Ascending aorta (tissue), 2 donors: ENCODE measurements around the gene PIGBOS1. TPM values are rescaled to one million over a fixed set of nuclear protein-coding genes. Genes with fewer than 3 reads are reported as not detected.
"Not testable (repeated sequence)": the region's sequence is repeated elsewhere in the genome, so short reads cannot be mapped to it uniquely, and the experiment has no call there.

Experiments
- DNase-seq, 2 donors: peaks; one replicate each; pipeline ENCODE4 v3.0.0-alpha.2; 2019; ENCODE audit warnings: low spot score in 2 of 2
- H3K27ac ChIP-seq, 2 donors: fragments of 200-600 bp; sonication (generic); one replicate each; pipeline ENCODE4 v1.5.1; 2016 to 2017; ENCODE audit warnings: mild to moderate bottlenecking in 1 of 2
- H3K27me3 ChIP-seq: fragments of 200-600 bp; sonication (generic); one replicate; pipeline ENCODE4 v1.5.1; 2017
- H3K36me3 ChIP-seq, 2 donors: fragments of 200-600 bp; sonication (generic); one replicate each; pipeline ENCODE4 v1.5.1; 2016
- H3K4me1 ChIP-seq, 2 donors: fragments of 200-600 bp; sonication (generic); one replicate each; pipeline ENCODE4 v1.5.1; 2016 to 2017; ENCODE audit warnings: mild to moderate bottlenecking in 1 of 2
- H3K4me3 ChIP-seq, 2 donors: fragments of 200-600 bp; sonication (generic); one replicate each; pipeline ENCODE4 v1.5.1; 2016 to 2017; ENCODE audit warnings: mild to moderate bottlenecking in 1 of 2
- H3K9me3 ChIP-seq, 2 donors: fragments of 200-600 bp; sonication (generic); one replicate each; pipeline ENCODE4 v1.5.1; 2016
- CTCF ChIP-seq, 3 experiments: fragments of 200-600 bp in 2 of 3; fragments of 450-650 bp in 1 of 3; sonication (generic) in 2 of 3; IDR thresholded peaks; one replicate each; pipeline ENCODE4 v1.5.1; 2016 to 2019; ENCODE audit warnings: antibody characterized with exemption in 3 of 3, mild to moderate bottlenecking in 1 of 3, moderate library complexity in 1 of 3
- intact Hi-C: fragments of 100-400 bp; cut with DNase I; formaldehyde crosslinking; loops from one replicate; pipeline ENCODE4 v1.15.1; 2023
- total RNA-seq: library from RNA; depleted of rRNA; stranded (reverse); fragments of >200 nt; gene quantifications from one replicate; pipeline ENCODE4 v1.1.0, GENCODE V29; 2016

Gene PIGBOS1
- total RNA-seq, 1 donor from 2014 or later = 4.7 TPM

DNA sequence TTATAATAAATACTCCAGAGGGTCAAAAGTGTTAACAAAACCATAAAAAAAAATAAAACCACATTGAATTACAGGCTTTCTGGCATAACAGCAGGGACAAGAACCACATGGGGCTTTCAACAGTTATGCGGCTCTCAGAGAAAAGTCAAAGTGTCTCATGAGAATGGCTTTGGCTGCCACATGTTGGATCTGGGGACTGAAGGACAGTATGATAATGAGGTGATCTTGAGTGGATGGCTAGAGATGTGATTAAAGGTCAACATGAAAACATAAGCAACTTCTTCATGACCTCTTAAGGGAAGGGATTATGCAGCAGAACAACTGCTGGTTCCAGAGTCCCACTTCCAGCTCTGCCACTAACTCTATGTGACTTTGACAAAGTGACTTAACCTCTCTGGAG lies 34.5 kb downstream of the PIGBOS1 start:
- Histone ChIP-seq H3K9me3 (no peaks in the 10 kb centered on the region), H3K27ac (no peak overlapping the region), H3K27me3 (no peaks in the 10 kb centered on the region), H3K4me1 (peaks cover 3 to 32% of the 10 kb centered on the region in 2 donors), H3K4me3 (no peak overlapping the region), H3K36me3 (no peaks in the 10 kb centered on the region)
- intact Hi-C loops = no loop called here
- TF ChIP-seq CTCF (IDR thresholded peaks at IDR 0.05) = no peak
- no peak for DNase-seq

DNA sequence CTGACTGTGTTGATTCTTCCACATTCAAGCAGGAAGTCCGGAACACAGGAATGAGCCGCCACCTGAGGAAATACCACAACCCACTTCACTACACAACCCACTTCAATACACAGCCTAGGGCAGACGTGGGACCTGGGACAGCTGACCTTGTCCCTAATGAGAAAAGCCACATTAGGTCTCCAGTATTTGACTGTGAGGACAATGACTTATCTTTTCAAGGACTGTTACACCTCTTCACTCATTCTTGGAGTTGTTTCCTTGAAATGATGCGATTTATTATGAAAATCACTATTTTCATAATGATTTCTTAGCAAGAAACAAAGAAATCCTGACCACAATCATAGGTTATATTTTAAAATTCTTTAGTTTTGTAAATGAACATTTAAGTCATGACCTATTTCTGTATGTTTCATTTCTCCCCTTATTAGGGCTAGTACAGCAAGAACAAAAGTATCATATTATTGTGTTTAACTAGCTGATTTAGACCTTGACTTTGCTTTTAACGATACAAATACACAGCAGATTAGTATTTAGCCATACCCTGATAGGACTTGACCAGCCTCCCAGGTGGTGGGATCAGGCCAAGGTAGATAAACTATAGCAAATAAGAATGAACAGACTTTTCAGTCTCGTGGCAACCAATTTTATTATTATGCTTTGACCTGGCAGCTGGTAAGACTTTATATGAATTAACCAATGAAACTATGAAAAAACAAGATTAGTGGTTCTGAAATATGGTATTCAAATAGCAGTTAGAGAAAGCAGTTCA lies 35.4 kb downstream of the PIGBOS1 start:
- Histone ChIP-seq H3K9me3 (no peaks in the 10 kb centered on the region), H3K4me3 (no peak overlapping the region), H3K36me3 (no peaks in the 10 kb centered on the region), H3K27me3 (no peaks in the 10 kb centered on the region), H3K27ac (peak overlapping the region; percentile 57 to 75), H3K4me1 (peaks cover 3 to 32% of the 10 kb centered on the region in 2 donors)
- no peak for TF ChIP-seq CTCF (IDR thresholded peaks at IDR 0.05)
- intact Hi-C loops = no loop called here
- no peak for DNase-seq

DNA sequence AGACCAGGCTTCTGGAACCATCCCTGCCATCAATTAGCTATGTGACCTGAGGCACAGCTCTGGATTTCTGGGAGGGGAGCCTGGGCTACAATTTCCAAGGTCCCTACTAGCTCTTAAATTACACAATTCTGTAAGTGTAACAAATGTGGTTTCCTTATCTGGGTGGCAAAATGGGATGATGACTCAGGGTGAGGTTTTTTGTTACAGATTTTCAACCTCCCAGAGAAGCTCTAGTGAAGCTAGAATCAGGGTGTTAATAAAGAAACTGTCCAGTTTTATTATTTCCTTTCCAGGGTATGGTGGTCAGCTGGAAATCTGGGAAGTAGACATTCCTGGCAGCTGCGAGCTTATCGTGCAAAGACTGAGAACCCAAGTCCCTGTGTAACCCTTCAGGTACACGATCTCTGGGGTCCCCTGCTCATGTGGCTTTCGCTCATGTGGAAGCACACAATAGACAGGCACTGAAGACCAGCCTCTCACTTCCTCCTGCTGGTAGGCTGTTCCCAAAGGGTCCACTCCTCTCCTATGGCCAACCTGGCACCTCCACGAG lies 36.6 kb downstream of the PIGBOS1 start:
- intact Hi-C loops = no loop called here

GRCh38 chr15:55281517-55282228 lies 37.2 kb downstream of the PIGBOS1 start:
- peaks cover 3 to 30% of the 10 kb centered on the region in 2 donors for H3K4me1 ChIP-seq
- peak overlapping the region; percentile 57 to 75 for H3K27ac ChIP-seq
- no peak for TF ChIP-seq CTCF (IDR thresholded peaks at IDR 0.05)
- H3K9me3 ChIP-seq = no peaks in the 10 kb centered on the region
- intact Hi-C loops = no loop called here
- no peak overlapping the region for H3K4me3 ChIP-seq
- DNase-seq = no peak
- H3K36me3 ChIP-seq = no peaks in the 10 kb centered on the region
- H3K27me3 ChIP-seq = no peaks in the 10 kb centered on the region

More for the DNA sequence above, 36.6 kb downstream of the PIGBOS1 start:
- H3K27ac ChIP-seq = peak overlapping the region; percentile 57 to 75
- no peak overlapping the region for H3K4me3 ChIP-seq
- no peaks in the 10 kb centered on the region for H3K27me3 ChIP-seq
- no peaks in the 10 kb centered on the region for H3K9me3 ChIP-seq
- no peak for TF ChIP-seq CTCF (IDR thresholded peaks at IDR 0.05)
- H3K4me1 ChIP-seq = peaks cover 3 to 30% of the 10 kb centered on the region in 2 donors
- no peak for DNase-seq
- H3K36me3 ChIP-seq = no peaks in the 10 kb centered on the region

DNA sequence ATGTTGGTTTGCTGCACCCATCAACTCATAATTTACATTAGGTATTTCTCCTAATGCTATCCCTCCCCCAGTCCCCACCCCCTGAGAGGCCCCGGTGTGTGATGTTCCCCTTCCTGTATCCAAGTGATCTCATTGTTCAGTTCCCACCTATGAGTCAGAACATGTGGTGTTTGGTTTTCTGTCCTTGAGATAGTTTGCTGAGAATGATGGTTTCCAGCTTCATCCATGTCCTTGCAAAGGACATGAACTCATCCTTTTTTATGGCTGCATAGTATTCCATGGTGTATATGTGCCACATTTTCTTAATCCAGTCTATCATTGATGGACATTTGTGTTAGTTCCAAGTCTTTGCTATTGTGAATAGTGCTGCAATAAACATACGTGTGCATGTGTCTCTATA lies 38.3 kb downstream of the PIGBOS1 start:
- DNase-seq, H3K27ac ChIP-seq: not testable (repeated sequence)

More for the DNA sequence above, 38.3 kb downstream of the PIGBOS1 start:
- intact Hi-C loops, H3K9me3 ChIP-seq, H3K36me3 ChIP-seq, H3K27me3 ChIP-seq, H3K4me3 ChIP-seq: not testable (repeated sequence)
- H3K4me1 ChIP-seq = peaks cover 3 to 25% of the 10 kb centered on the region in 2 donors
